Measurements from ENCODE around the gene RGL2.

Gene RGL2

GRCh38 chr6:33248932-33249731 lies 49.6 kb downstream of the RGL2 start:
- TF ChIP-seq, protein P1, sequence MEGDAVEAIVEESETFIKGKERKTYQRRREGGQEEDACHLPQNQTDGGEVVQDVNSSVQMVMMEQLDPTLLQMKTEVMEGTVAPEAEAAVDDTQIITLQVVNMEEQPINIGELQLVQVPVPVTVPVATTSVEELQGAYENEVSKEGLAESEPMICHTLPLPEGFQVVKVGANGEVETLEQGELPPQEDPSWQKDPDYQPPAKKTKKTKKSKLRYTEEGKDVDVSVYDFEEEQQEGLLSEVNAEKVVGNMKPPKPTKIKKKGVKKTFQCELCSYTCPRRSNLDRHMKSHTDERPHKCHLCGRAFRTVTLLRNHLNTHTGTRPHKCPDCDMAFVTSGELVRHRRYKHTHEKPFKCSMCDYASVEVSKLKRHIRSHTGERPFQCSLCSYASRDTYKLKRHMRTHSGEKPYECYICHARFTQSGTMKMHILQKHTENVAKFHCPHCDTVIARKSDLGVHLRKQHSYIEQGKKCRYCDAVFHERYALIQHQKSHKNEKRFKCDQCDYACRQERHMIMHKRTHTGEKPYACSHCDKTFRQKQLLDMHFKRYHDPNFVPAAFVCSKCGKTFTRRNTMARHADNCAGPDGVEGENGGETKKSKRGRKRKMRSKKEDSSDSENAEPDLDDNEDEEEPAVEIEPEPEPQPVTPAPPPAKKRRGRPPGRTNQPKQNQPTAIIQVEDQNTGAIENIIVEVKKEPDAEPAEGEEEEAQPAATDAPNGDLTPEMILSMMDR (IDR thresholded peaks at IDR 0.05; ENCODE audit: low read depth, low read length), result no peak
- Histone ChIP-seq H3K36me3 (no peaks in the 10 kb centered on the region), H3K4me1 (peaks cover 12% of the 10 kb centered on the region), H3K4me3 (ENCODE audit: low read depth, low read length) (peak overlapping the region; percentile 72), H3K27me3 (no peaks in the 10 kb centered on the region), H3K9me3 (no peaks in the 10 kb centered on the region)
- DNase-seq, result peak; percentile 98

DNA sequence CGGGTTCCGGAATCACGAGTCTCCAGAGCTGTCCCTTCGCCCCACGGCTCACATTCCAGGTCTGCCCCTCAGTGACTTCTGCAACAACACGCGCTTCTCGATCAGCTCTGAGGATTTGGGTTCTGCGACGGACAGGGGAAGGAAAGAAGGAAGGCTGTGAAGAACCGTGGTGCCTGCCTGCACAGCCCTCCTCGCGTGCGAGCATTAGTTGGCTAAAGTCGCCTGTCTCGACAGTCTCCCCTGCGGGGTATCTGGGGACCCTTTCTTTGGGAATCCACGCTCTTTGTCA lies 50.2 kb downstream of the RGL2 start:
- Histone ChIP-seq H3K4me3 (ENCODE audit: low read depth, low read length) (peak overlapping the region; percentile 70), H3K36me3 (no peaks in the 10 kb centered on the region), H3K4me1 (peaks cover 12% of the 10 kb centered on the region), H3K27me3 (no peaks in the 10 kb centered on the region), H3K9me3 (no peaks in the 10 kb centered on the region)
- TF ChIP-seq, protein P1 (IDR thresholded peaks at IDR 0.05; ENCODE audit: low read depth, low read length), result no peak
- DNase-seq, result peak; percentile 38

GRCh38 chr6:33247977-33248642 lies 50.6 kb downstream of the RGL2 start:
- Histone ChIP-seq H3K4me1 (peaks cover 12% of the 10 kb centered on the region), H3K27me3 (peaks cover 4% of the 10 kb centered on the region; the same call in 1 of the 2 replicates), H3K36me3 (no peaks in the 10 kb centered on the region), H3K9me3 (no peaks in the 10 kb centered on the region), H3K4me3 (ENCODE audit: low read depth, low read length) (peak overlapping the region; percentile 70)
- TF ChIP-seq, protein P1 (IDR thresholded peaks at IDR 0.05; ENCODE audit: low read depth, low read length), result peak; percentile 89
- peak; percentile 90 for DNase-seq

DNA sequence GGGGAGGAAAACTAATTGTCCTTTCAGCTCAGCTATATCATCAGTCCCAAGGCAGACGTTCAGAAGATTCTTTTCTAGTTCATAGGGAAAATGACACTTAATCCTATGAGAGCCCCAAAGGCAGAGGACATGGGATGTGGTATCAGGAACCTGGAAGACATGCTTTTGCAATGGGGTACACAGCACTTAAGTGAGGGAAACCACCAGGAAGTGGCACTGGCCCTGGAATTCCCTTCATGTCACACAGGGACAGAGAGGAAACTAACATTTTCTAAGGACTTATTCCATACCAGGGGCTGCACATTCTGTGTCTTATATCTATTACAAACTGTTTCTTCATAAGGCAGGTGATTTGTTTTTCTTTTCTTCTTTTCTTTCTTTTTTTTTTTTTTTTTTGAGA lies 55.3 kb downstream of the RGL2 start:
- DNase-seq, result no peak
- peaks cover under 1% of the 10 kb centered on the region; the same call in 1 of the 2 replicates for H3K4me1 ChIP-seq
- H3K36me3 ChIP-seq, result no peaks in the 10 kb centered on the region
- TF ChIP-seq, protein P1 (IDR thresholded peaks at IDR 0.05; ENCODE audit: low read depth, low read length), result no peak
- H3K4me3 ChIP-seq (ENCODE audit: low read depth, low read length), result no peak overlapping the region
- no peaks in the 10 kb centered on the region for H3K9me3 ChIP-seq
- H3K27me3 ChIP-seq, result peaks cover 29% of the 10 kb centered on the region

DNA sequence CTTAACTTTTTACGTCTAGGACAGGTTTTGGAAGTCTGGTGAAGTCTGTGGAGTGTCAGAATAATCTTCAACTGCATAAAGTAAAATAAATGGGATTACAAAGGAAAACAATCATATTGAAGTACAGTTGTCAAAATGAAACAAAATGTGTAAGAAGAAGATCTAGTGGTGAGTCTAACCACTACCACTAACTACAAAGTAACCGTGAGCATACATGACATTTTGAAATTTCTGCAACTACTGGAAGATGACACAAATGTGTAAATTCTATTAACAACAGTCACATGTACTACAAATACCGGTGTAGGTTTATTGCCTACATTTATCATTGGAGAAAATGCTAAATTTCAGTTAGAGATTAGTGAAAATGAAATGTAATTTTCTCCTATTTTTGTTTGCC lies 56.8 kb downstream of the RGL2 start:
- no peak for DNase-seq
- Histone ChIP-seq H3K36me3 (no peaks in the 10 kb centered on the region), H3K4me1 (no peaks in the 10 kb centered on the region), H3K27me3 (peaks cover 34% of the 10 kb centered on the region), H3K9me3 (no peaks in the 10 kb centered on the region), H3K4me3 (ENCODE audit: low read depth, low read length) (no peak overlapping the region)
- TF ChIP-seq, protein P1 (IDR thresholded peaks at IDR 0.05; ENCODE audit: low read depth, low read length), result no peak

Measured in BE2C (cell line).